Transverse colon (tissue), 4 donors: Measurements from ENCODE around the gene AQP9. TPM values are rescaled to one million over a fixed set of nuclear protein-coding genes. Genes with fewer than 3 reads are reported as not detected.

Source experiments
- DNase-seq: peaks from one replicate; pipeline ENCODE4 v3.0.0-alpha.2; 2019
- H3K27ac ChIP-seq, 4 donors: fragments of 200-600 bp; sonication (generic); 2 replicates each; pipeline ENCODE4 v1.5.1; 2016 to 2018; ENCODE audit warnings: inconsistent platforms in 4 of 4
- H3K27me3 ChIP-seq: fragments of 200-600 bp; sonication (generic); 2 replicates; pipeline ENCODE4 v1.5.1; 2017; ENCODE audit warnings: inconsistent platforms
- H3K36me3 ChIP-seq, 4 donors: fragments of 200-600 bp; sonication (generic); 2 replicates each; pipeline ENCODE4 v1.5.1; 2017 to 2019; ENCODE audit warnings: inconsistent platforms in 4 of 4
- H3K4me1 ChIP-seq, 4 donors: fragments of 200-600 bp; sonication (generic); 2 replicates each; pipeline ENCODE4 v1.5.1; 2017 to 2020; ENCODE audit warnings: inconsistent platforms in 4 of 4
- H3K4me3 ChIP-seq, 4 donors: fragments of 200-600 bp; sonication (generic); 1 replicate in 1 of 4; 2 replicates in 3 of 4; pipeline versions ENCODE4 v1.5.1 to v1.6.1; 2017 to 2019; ENCODE audit warnings: inconsistent platforms in 4 of 4
- H3K9me3 ChIP-seq, 2 donors: fragments of 200-600 bp; sonication (generic); 2 replicates each; pipeline ENCODE4 v1.5.1; 2017 to 2019; ENCODE audit warnings: inconsistent platforms in 2 of 2
- CTCF ChIP-seq, 5 experiments: fragments of 200-600 bp in 3 of 5; fragments of 450-650 bp in 2 of 5; sonication (generic) in 3 of 5; IDR thresholded peaks; 1 replicate in 2 of 5; 2 replicates in 3 of 5; pipeline ENCODE4 v1.5.1; 2016 to 2017; ENCODE audit warnings: antibody characterized with exemption in 5 of 5, inconsistent platforms in 3 of 5, mild to moderate bottlenecking in 2 of 5, moderate library complexity in 1 of 5
- EP300 ChIP-seq: sonication (generic); formaldehyde crosslinking; IDR thresholded peaks from one replicate; pipeline ENCODE4 v1.6.1; 2017; ENCODE audit warnings: antibody characterized with exemption, low read depth
- POLR2A ChIP-seq: fragments of 450-650 bp; IDR thresholded peaks from one replicate; pipeline ENCODE4 v1.6.1; 2016; ENCODE audit warnings: antibody characterized with exemption, mild to moderate bottlenecking, moderate library complexity
- POLR2AphosphoS5 ChIP-seq, 3 donors: sonication (generic); formaldehyde crosslinking; IDR thresholded peaks; one replicate each; pipeline ENCODE4 v1.6.1; 2016; ENCODE audit warnings: antibody characterized with exemption in 3 of 3
- WGBS, 2 donors: methylation state at CpG; one replicate each; pipeline ENCODE4 v1.1.5; 2018; ENCODE audit warnings: low coverage in 1 of 2; 5-methylcytosine and 5-hydroxymethylcytosine counted together
- in situ Hi-C, 4 donors: fragments of 200-750 bp; cut with MboI; loops; one replicate each; pipeline versions ENCODE4 v1.15.0 to v1.15.1; 2017; ENCODE audit warnings: low sequenced_read_pairs in 3 of 4, low pct_ligation_motif_present in 1 of 4, low pct_unique_long_range_greater_than_20kb in 1 of 4
- intact Hi-C: fragments of 100-400 bp; cut with DNase I; formaldehyde crosslinking; loops from one replicate; pipeline ENCODE4 v1.15.1; 2023; ENCODE audit warnings: low total_unique reads
- total RNA-seq, 4 donors: library from RNA; depleted of rRNA; stranded (reverse); fragments of >200 nt; gene quantifications; one replicate each; pipeline ENCODE4 v1.1.0, GENCODE V29; 2016

Gene AQP9
- total RNA-seq, 4 donors from 2014 or later, result 0.14 to 0.32 TPM; not detected in 2

GRCh38 chr15:58114388-58114787 is 23.8 kb upstream of the AQP9 start:
- in situ Hi-C loops, result no loop called here
- WGBS, 2 donors, result 66% methylated on average over 3 of the region's 3 CpGs
- TF ChIP-seq EP300 (no peak), CTCF (IDR thresholded peaks at IDR 0.05) (no peak), POLR2AphosphoS5 (IDR thresholded peaks at IDR 0.05) (no peak), POLR2A (no peak)

GRCh38 chr15:58114812-58115211 is 23.4 kb upstream of the AQP9 start:
- in situ Hi-C loops, result no loop called here
- no peak overlapping the region for H3K27ac ChIP-seq
- H3K4me1 ChIP-seq, result no peaks in the 10 kb centered on the region
- no peaks in the 10 kb centered on the region for H3K36me3 ChIP-seq
- H3K9me3 ChIP-seq, result no peaks in the 10 kb centered on the region
- no peak for DNase-seq
- TF ChIP-seq CTCF (IDR thresholded peaks at IDR 0.05), result no peak
- TF ChIP-seq POLR2A, result no peak
- no peak for TF ChIP-seq POLR2AphosphoS5 (IDR thresholded peaks at IDR 0.05)
- TF ChIP-seq EP300, result no peak
- H3K4me3 ChIP-seq, result no peak overlapping the region
- intact Hi-C loops, result no loop called here
- peaks cover 20% of the 10 kb centered on the region for H3K27me3 ChIP-seq

More at GRCh38 chr15:58114388-58114787, 23.8 kb upstream of the AQP9 start:
- Histone ChIP-seq H3K4me3 (no peak overlapping the region), H3K27ac (no peak overlapping the region), H3K9me3 (no peaks in the 10 kb centered on the region), H3K36me3 (no peaks in the 10 kb centered on the region), H3K4me1 (no peaks in the 10 kb centered on the region), H3K27me3 (peaks cover 20% of the 10 kb centered on the region)
- no peak for DNase-seq
- intact Hi-C loops, result no loop called here

- Histone ChIP-seq H3K4me3 (no peak overlapping the region), H3K4me1 (no peaks in the 10 kb centered on the region), H3K36me3 (no peaks in the 10 kb centered on the region), H3K27me3 (peaks cover 14% of the 10 kb centered on the region), H3K27ac (no peak overlapping the region), H3K9me3 (no peaks in the 10 kb centered on the region)
- 67 to 79% methylated on average over 1 of the region's 1 CpG for WGBS, 2 donors
- intact Hi-C loops, result no loop called here
- DNase-seq, result no peak
- in situ Hi-C loops, result no loop called here
- no peak for TF ChIP-seq POLR2A
- TF ChIP-seq EP300, result no peak
- no peak for TF ChIP-seq CTCF (IDR thresholded peaks at IDR 0.05)
These were observed 22.5 kb upstream of the AQP9 start for GRCh38 chr15:58115692-58116091.

DNA sequence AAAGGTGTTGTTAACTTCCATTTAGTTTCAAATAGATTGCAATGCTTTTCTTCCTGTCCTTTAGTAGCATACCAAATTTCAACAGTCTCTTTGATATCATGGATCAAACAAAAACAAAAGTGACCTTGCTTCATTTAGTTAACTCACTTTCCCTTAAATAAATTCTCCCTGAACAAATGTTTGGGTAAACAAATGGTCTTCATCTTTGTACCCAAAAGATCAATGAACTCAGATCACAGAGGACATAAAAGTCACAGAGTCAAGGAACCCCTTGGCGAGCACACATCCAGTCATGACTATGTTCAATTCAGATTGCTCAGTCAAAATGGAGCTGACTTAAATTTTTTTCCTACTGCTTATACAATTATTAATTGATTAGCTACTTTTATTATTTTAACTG is 20.6 kb upstream of the AQP9 start:
- Histone ChIP-seq H3K4me1 (no peaks in the 10 kb centered on the region), H3K4me3 (no peak overlapping the region), H3K9me3 (no peaks in the 10 kb centered on the region), H3K36me3 (no peaks in the 10 kb centered on the region), H3K27me3 (peaks cover 6% of the 10 kb centered on the region), H3K27ac (no peak overlapping the region)
- in situ Hi-C loops, result no loop called here
- 100% methylated on average over 1 of the region's 1 CpG for WGBS, 2 donors
- TF ChIP-seq POLR2A (no peak), CTCF (IDR thresholded peaks at IDR 0.05) (no peak), POLR2AphosphoS5 (IDR thresholded peaks at IDR 0.05) (no peak), EP300 (no peak)
- DNase-seq, result no peak
- intact Hi-C loops, result no loop called here
